Mesangial cell (primary cell): ENCODE results near the gene NTN1. TPM values are rescaled to one million over a fixed set of nuclear protein-coding genes. Genes with fewer than 3 reads are reported as not detected.

Source experiments
- total RNA-seq: library from RNA; depleted of rRNA; stranded (reverse); fragments of >200 nt; gene quantifications from 2 replicates; pipeline ENCODE4 v1.2.3, GENCODE V29; 2015

Gene NTN1
- total RNA-seq: 0.89 and 4.7 TPM in 2 replicates

DNA sequence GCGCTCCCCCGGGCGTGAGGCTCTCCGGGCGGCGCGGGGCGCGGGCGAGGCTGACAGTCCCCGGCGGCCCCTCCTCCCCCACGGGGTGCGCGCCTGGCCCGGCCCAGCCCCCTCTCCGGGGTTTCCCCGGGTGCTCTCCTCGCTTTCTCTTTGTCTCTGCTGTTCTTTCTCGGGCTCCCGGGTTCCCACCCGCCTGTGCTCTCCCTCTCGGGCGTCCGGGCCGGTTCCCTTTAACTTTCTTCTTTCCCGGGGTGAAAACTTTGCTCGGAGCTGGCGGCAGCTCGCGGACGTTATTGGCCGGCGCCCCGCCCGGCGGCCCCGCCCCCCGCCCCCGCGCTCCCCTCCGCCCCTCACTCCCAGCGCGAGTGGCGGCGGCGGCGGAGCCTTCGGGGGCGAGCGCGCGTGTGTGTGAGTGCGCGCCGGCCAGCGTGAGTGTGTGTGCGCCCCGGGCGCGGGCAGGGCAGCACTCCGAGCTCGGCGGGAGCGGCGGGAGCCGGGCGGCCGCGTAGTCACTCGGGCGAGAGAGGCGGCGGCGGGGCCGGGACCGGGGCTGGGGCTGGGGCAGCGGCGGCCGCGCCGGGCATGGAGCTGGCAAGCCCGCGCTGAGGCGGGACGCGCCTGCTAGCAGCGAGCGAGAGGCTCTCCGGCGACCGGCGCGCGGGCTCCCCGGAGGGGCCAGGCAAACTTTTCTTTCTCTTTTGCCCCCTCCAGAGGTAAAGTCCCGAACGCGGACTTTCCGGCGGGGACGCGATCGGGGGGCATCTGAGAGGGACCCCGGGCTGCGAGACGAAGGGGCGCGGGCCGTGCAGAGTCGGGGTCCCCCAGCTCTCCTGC, at the start of gene NTN1:
NTN1 (plus strand) TSS at position 353 of the 834 bp plus-strand sequence. CDS start 864 bp downstream, outside the sequence.

Other genes with a start within 250 kb of the NTN1 start
- 0.13 TPM in 1 of 2 replicates, not detected in the other for gene MFSD6L, start 222.1 kb upstream of the NTN1 start, total RNA-seq
- gene PIK3R6, start 153.8 kb upstream of the NTN1 start, total RNA-seq: under 0.01 TPM in 1 of 2 replicates, not detected in the other
- not detected in 2 replicates for gene PIK3R5, start 55.8 kb upstream of the NTN1 start, total RNA-seq